ENCODE measurements around the gene MUTYH.

DNA sequence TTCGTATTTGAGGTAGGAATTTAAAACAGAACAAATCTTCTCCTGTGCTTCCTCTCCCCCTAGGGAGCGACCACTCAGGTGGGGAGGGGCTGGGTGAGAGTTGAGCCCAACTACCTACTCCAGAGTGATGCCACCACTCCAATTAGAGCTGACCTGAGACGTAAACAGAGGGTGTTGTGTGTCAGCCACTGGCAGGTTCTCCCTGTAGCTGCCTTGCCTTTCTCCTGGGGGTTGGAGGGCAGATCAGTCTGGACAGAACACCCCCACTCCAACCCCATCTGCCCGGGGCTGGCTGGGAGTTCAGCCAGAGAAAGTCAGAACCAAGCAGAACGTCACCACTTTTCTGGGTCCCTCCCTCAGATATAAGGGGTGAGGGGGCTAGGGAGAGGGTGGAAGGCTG, 11.6 kb downstream of the MUTYH start:
- TF ChIP-seq, protein P1, sequence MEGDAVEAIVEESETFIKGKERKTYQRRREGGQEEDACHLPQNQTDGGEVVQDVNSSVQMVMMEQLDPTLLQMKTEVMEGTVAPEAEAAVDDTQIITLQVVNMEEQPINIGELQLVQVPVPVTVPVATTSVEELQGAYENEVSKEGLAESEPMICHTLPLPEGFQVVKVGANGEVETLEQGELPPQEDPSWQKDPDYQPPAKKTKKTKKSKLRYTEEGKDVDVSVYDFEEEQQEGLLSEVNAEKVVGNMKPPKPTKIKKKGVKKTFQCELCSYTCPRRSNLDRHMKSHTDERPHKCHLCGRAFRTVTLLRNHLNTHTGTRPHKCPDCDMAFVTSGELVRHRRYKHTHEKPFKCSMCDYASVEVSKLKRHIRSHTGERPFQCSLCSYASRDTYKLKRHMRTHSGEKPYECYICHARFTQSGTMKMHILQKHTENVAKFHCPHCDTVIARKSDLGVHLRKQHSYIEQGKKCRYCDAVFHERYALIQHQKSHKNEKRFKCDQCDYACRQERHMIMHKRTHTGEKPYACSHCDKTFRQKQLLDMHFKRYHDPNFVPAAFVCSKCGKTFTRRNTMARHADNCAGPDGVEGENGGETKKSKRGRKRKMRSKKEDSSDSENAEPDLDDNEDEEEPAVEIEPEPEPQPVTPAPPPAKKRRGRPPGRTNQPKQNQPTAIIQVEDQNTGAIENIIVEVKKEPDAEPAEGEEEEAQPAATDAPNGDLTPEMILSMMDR (IDR thresholded peaks at IDR 0.05) = no peak
- TF ChIP-seq EZH2 (IDR thresholded peaks at IDR 0.05) = no peak

Data from neural progenitor cell (in vitro differentiated cells).